B cell (primary cell): ENCODE results near the gene PFDN6. TPM values are rescaled to one million over a fixed set of nuclear protein-coding genes. Genes with fewer than 3 reads are reported as not detected.
A peak's percentile ranks its signal among the peaks of the same experiment; 100 is the strongest.

ENCODE experiments used
- ATAC-seq: fragments of 200-7000 bp; cut with Tn5 transposase; one replicate; pipeline ENCODE4 v1.10.0; 2021; ENCODE audit warnings: low read depth, mild to moderate bottlenecking, moderate number of reproducible peaks, moderate library complexity
- CTCF ChIA-PET: fragments of 350-600 bp; sonication (Branson Sonifier 250); formaldehyde crosslinking; loops from one replicate; lab custom pipeline; 2021; ENCODE audit warnings: antibody characterized with exemption, inconsistent platforms; lab: Charles Lee
- POLR2A ChIA-PET: fragments of 350-600 bp; sonication (Branson Sonifier 250); formaldehyde crosslinking; loops from one replicate; lab custom pipeline; 2021; ENCODE audit warnings: antibody characterized with exemption; lab: Charles Lee
- DNase-seq: peaks from one replicate; pipeline ENCODE4 v3.0.0; 2013
- H2AFZ ChIP-seq: 2 replicates; pipeline ENCODE4 v1.6.1; 2012; ENCODE audit warnings: mild to moderate bottlenecking, low read depth, low read length; ENCODE audit not compliant: insufficient read depth, poor library complexity, severe bottlenecking
- H3K27ac ChIP-seq, 2 donors: 1 replicate in 1 of 2; 2 replicates in 1 of 2; pipeline ENCODE4 v1.5.1; 2012 to 2013; ENCODE audit warnings: low read length in 2 of 2, mild to moderate bottlenecking in 2 of 2, moderate library complexity in 1 of 2
- H3K27me3 ChIP-seq, 4 experiments: fragments of 200-600 bp in 1 of 4; sonication (generic) in 1 of 4; replicated peaks in 1 of 4; 1 replicate in 2 of 4; 2 replicates in 2 of 4; pipeline versions ENCODE4 v1.6.1 to v1.7.0; 2013 to 2016; ENCODE audit warnings: low read length in 3 of 4, mild to moderate bottlenecking in 2 of 4, mixed read lengths in 1 of 4, moderate library complexity in 1 of 4; ENCODE audit not compliant: insufficient read depth in 4 of 4, control insufficient read depth in 3 of 4; ENCODE audit errors: control extremely low read depth in 1 of 4
- H3K36me3 ChIP-seq, 2 experiments: replicated peaks in 1 of 2; 1 replicate in 1 of 2; 2 replicates in 1 of 2; pipeline versions ENCODE4 v1.6.1 to v1.7.1; 2013; ENCODE audit warnings: low read length in 1 of 2; ENCODE audit not compliant: insufficient read depth in 2 of 2, control insufficient read depth in 1 of 2; ENCODE audit errors: control extremely low read depth in 1 of 2, extremely low read depth in 1 of 2
- H3K4me1 ChIP-seq, 2 donors: fragments of 200-600 bp in 1 of 2; sonication (generic) in 1 of 2; 1 replicate in 1 of 2; 2 replicates in 1 of 2; pipeline versions ENCODE4 v1.5.1 to v1.6.1; 2013 to 2017; ENCODE audit warnings: low read length in 2 of 2; ENCODE audit not compliant: control insufficient read depth in 2 of 2, insufficient read depth in 2 of 2
- H3K4me2 ChIP-seq: replicated peaks from 2 replicates; pipeline ENCODE3; 2012; ENCODE audit warnings: mild to moderate bottlenecking, low read depth, low read length; ENCODE audit not compliant: poor library complexity, severe bottlenecking
- H3K4me3 ChIP-seq, 5 experiments: fragments of 200-600 bp in 1 of 5; sonication (generic) in 1 of 5; 1 replicate in 3 of 5; 2 replicates in 2 of 5; pipeline versions ENCODE4 v1.5.1 to v1.7.0; 2011 to 2016; ENCODE audit warnings: low read length in 4 of 5, mild to moderate bottlenecking in 4 of 5, low read depth in 2 of 5, control low read depth in 1 of 5, moderate library complexity in 1 of 5; ENCODE audit not compliant: insufficient read depth in 1 of 5; ENCODE audit errors: control extremely low read depth in 1 of 5, extremely low read depth in 1 of 5
- H3K79me2 ChIP-seq: fragments of 200-600 bp; sonication (generic); one replicate; pipeline ENCODE4 v1.6.0; 2016; ENCODE audit warnings: low read length; ENCODE audit not compliant: control insufficient read depth, insufficient read depth
- H3K9ac ChIP-seq: fragments of 200-600 bp; sonication (generic); 2 replicates; pipeline ENCODE4 v1.6.1; 2017; ENCODE audit warnings: mild to moderate bottlenecking, low read length, moderate library complexity
- H3K9me3 ChIP-seq, 3 donors: one replicate each; pipeline versions ENCODE4 v1.6.1 to v1.7.1; 2013; ENCODE audit warnings: low read length in 2 of 3; ENCODE audit not compliant: control insufficient read depth in 2 of 3, insufficient read depth in 1 of 3; ENCODE audit errors: control extremely low read depth in 1 of 3
- H4K20me1 ChIP-seq: 2 replicates; pipeline ENCODE4 v1.6.0; 2012; ENCODE audit warnings: mild to moderate bottlenecking, low read length; ENCODE audit not compliant: insufficient read depth, control insufficient read depth, poor library complexity, severe bottlenecking
- H3K27ac Mint-ChIP-seq: one replicate; pipeline ENCODE4 v1.8.0; 2021; ENCODE audit warnings: mixed read lengths
- H3K27me3 Mint-ChIP-seq: one replicate; pipeline ENCODE4 v1.8.0; 2021; ENCODE audit warnings: mixed read lengths
- H3K4me1 Mint-ChIP-seq: one replicate; pipeline ENCODE4 v1.8.0; 2021; ENCODE audit warnings: mixed read lengths
- H3K4me3 Mint-ChIP-seq: one replicate; pipeline ENCODE4 v1.8.0; 2021; ENCODE audit warnings: mixed read lengths
- H3K9me3 Mint-ChIP-seq: one replicate; pipeline ENCODE4 v1.8.0; 2022; ENCODE audit warnings: mixed read lengths; ENCODE audit not compliant: insufficient read depth
- CTCF ChIP-seq: fragments of 200-600 bp; IDR thresholded peaks from one replicate; pipeline ENCODE4 v1.8.0; 2022; ENCODE audit warnings: antibody characterized with exemption, mild to moderate bottlenecking
- EZH2 ChIP-seq: IDR thresholded peaks from 2 replicates; pipeline ENCODE4 v1.6.1; 2012; ENCODE audit warnings: borderline replicate concordance, low read depth, mild to moderate bottlenecking, moderate library complexity, low read length; ENCODE audit not compliant: insufficient read depth, poor library complexity, severe bottlenecking
- WGBS: methylation state at CpG from one replicate; pipeline ENCODE4 v1.1.5; 2013; ENCODE audit warnings: missing lambda C conversion rate; ENCODE audit not compliant: insufficient coverage; 5-methylcytosine and 5-hydroxymethylcytosine counted together
- intact Hi-C: fragments of 100-400 bp; cut with micrococcal nuclease; formaldehyde crosslinking; loops from one replicate; pipeline ENCODE4 v1.10.0; 2022
- polyA plus RNA-seq: library from polyadenylated mRNA; depleted of rRNA; stranded (reverse); fragments of >200 nt; gene quantifications from 2 replicates; pipeline ENCODE4 v1.2.3, GENCODE V29; 2012
- total RNA-seq, 2 donors: library from RNA; stranded (reverse); fragments of 120-200 nt in 1 of 2; gene quantifications; 1 replicate in 1 of 2; 2 replicates in 1 of 2; pipeline versions ENCODE4 v1.2.3 to v1.2.4, GENCODE V29; 2013 to 2022

PFDN6 gene
- total and polyA plus RNA-seq, 2 donors (not counting 1 experiment from before 2014, with no cell fraction given), result 33.2 to 51.1 TPM

DNA sequence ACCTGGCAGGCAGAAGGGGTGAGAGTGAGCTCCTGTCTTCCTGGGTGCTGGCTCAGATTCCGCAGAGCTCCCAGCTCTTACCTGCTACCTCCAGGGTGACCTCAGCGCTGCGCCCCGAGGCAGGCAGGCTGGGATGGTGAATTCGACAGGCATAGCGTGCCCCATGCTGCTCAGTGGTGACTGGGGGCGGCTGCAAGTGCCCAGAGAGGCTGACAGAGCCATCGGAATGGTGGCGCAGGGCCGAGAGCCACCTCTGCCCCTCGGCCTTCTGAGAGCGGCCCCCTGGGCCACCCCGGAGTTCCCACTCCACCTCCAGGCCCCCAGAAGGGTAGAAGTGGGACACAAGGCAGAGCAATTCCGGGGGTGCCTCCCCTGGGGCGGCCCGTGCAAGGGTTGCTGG is 14.8 kb downstream of the PFDN6 start:
- intact Hi-C loops, result no loop called here
- no peaks in the 10 kb centered on the region for H3K9me3 ChIP-seq
- H3K4me1 ChIP-seq, result peaks cover 25% of the 10 kb centered on the region in 2 donors
- H3K27ac ChIP-seq, result no peak overlapping the region
- H3K4me1 Mint-ChIP-seq, result peaks cover 48% of the 10 kb centered on the region
- ATAC-seq (no peak), DNase-seq (no peak)
- 98% methylated on average over 12 of the region's 16 CpGs for WGBS
- H3K79me2 ChIP-seq, result peaks cover 57% of the 10 kb centered on the region
- TF ChIP-seq CTCF, result no peak
- TF ChIP-seq EZH2, result no peak
- no peaks in the 10 kb centered on the region for H3K27me3 ChIP-seq
- H3K4me3 Mint-ChIP-seq, result no peak overlapping the region
- H3K27ac Mint-ChIP-seq, result no peak overlapping the region
- no peak overlapping the region for H3K9ac ChIP-seq
- H3K4me3 ChIP-seq, result no peak overlapping the region
- H4K20me1 ChIP-seq, result peaks cover 58% of the 10 kb centered on the region
- H3K9me3 Mint-ChIP-seq, result no peaks in the 10 kb centered on the region
- ChIA-PET CTCF (interaction anchor here (1.0 kb wide), 1 partner anchor 9 kb away, joined by 3 read pairs; no protein-coding TSS in a partner anchor), POLR2A (no interaction called here)
- no peaks in the 10 kb centered on the region for H3K27me3 Mint-ChIP-seq
- peaks cover 2 to 64% of the 10 kb centered on the region in 2 experiments for H3K36me3 ChIP-seq
- H3K4me2 ChIP-seq, result no peak overlapping the region
- H2AFZ ChIP-seq, result no peak overlapping the region

DNA sequence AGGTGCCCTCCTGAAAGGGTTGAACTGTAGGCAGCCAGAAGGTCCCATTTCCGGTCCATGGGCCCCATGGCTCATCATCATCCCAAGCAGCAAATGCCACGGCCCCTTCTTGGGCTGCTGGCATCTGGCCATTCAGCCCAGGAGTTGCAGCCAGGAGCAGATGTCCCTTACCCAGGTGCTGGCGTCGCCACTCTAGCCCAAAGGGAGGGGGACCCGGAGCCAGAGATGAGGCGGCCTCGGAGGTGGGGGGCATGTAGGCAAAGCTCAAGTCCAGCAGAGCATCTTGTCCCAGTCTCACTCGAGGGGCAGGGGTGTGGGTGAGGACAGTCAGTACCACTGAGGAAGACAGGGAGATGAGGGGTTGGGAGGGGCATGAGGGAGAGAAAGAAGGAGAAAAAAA is 15.7 kb downstream of the PFDN6 start:
- ChIA-PET CTCF (no interaction called here), POLR2A (interaction anchor here (0.5 kb wide), 1 partner anchor 34 kb away, joined by 6 read pairs; no protein-coding TSS in a partner anchor)
- DNase-seq (no peak), ATAC-seq (no peak)
- no peaks in the 10 kb centered on the region for H3K27me3 Mint-ChIP-seq
- H3K27ac Mint-ChIP-seq, result peak overlapping the region; percentile 73
- Histone ChIP-seq H3K79me2 (peaks cover 65% of the 10 kb centered on the region), H3K4me3 (no peak overlapping the region), H3K36me3 (peaks cover 2 to 69% of the 10 kb centered on the region in 2 experiments), H2AFZ (no peak overlapping the region), H3K27ac (peak overlapping the region in 1 of 2 donors; percentile 59), H3K4me2 (no peak overlapping the region), H3K4me1 (peaks cover 21% of the 10 kb centered on the region in 2 donors), H3K27me3 (no peaks in the 10 kb centered on the region), H3K9me3 (no peaks in the 10 kb centered on the region), H4K20me1 (peaks cover 65% of the 10 kb centered on the region), H3K9ac (no peak overlapping the region)
- no peaks in the 10 kb centered on the region for H3K9me3 Mint-ChIP-seq
- intact Hi-C loops, result no loop called here
- H3K4me1 Mint-ChIP-seq, result peaks cover 41% of the 10 kb centered on the region
- WGBS, result 93% methylated on average over 8 of the region's 8 CpGs
- no peak overlapping the region for H3K4me3 Mint-ChIP-seq
- TF ChIP-seq CTCF (no peak), EZH2 (no peak)
